Endothelial cell (in vitro differentiated cells): ENCODE measurements around the gene CXCL3. TPM values are rescaled to one million over a fixed set of nuclear protein-coding genes. Genes with fewer than 3 reads are reported as not detected.

ENCODE experiments used
- DNase-seq: peaks from one replicate; pipeline ENCODE4 v3.0.0; 2021; ENCODE audit warnings: low spot score
- H3K27ac Mint-ChIP-seq: one replicate; pipeline ENCODE4 v1.8.0; 2021; ENCODE audit warnings: mixed read lengths, inconsistent platforms; ENCODE audit not compliant: unreplicated experiment
- H3K27me3 Mint-ChIP-seq: one replicate; pipeline ENCODE4 v1.8.0; 2021; ENCODE audit warnings: mild to moderate bottlenecking, moderate library complexity, mixed read lengths, inconsistent platforms; ENCODE audit not compliant: unreplicated experiment
- H3K36me3 Mint-ChIP-seq: one replicate; pipeline ENCODE4 v1.8.0; 2021; ENCODE audit warnings: mild to moderate bottlenecking, low read depth, mixed read lengths, inconsistent platforms; ENCODE audit not compliant: unreplicated experiment
- H3K4me1 Mint-ChIP-seq: one replicate; pipeline ENCODE4 v1.8.0; 2021; ENCODE audit warnings: mild to moderate bottlenecking, mixed read lengths, inconsistent platforms; ENCODE audit not compliant: unreplicated experiment
- H3K4me3 Mint-ChIP-seq: one replicate; pipeline ENCODE4 v1.8.0; 2021; ENCODE audit warnings: mild to moderate bottlenecking, mixed read lengths, inconsistent platforms; ENCODE audit not compliant: unreplicated experiment
- H3K9me3 Mint-ChIP-seq: one replicate; pipeline ENCODE4 v1.8.0; 2021; ENCODE audit warnings: mixed read lengths, inconsistent platforms; ENCODE audit not compliant: unreplicated experiment
- total RNA-seq: library from RNA; stranded (reverse); fragmentation: NEBNext Ultra II Directional; extraction: Animal tissue kit (Norgen Biotek cat#: 25700); gene quantifications from one replicate; pipeline ENCODE4 v1.2.1, GENCODE V29; 2021; ENCODE audit not compliant: unreplicated experiment
- TF ChIP-seq, protein P1 (sequence below): fragments of 200-600 bp; sonication (generic); IDR thresholded peaks from one replicate; pipeline ENCODE4 v1.5.0; 2021; ENCODE audit warnings: antibody characterized with exemption; ENCODE audit not compliant: unreplicated experiment

The CXCL3 gene
- total RNA-seq, 1 donor from 2014 or later = 2.7 TPM

DNA sequence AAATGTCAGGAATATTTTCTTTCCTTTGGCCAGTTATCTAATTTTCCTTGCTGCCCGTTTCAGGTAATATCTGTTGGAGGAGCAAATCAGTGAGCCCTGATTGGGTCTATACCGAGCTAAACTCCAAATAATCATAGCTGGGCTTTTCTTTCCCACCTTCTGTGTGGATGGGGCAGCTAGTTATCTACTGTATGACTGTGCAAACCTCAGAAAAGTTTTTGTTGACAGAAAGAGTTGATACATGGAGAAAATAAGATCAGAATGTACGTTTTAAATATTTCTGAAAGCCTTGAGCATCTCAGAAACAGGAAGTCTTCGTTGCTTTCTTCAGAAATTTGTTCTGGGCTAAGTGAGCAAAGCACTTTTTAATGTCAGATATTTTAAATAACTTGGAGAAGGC lies 33.8 kb downstream of the CXCL3 start:
- DNase-seq = no peak
- H3K4me3 Mint-ChIP-seq = no peak overlapping the region
- no peaks in the 10 kb centered on the region for H3K36me3 Mint-ChIP-seq
- H3K9me3 Mint-ChIP-seq = no peaks in the 10 kb centered on the region
- no peaks in the 10 kb centered on the region for H3K27me3 Mint-ChIP-seq
- TF ChIP-seq, protein P1, sequence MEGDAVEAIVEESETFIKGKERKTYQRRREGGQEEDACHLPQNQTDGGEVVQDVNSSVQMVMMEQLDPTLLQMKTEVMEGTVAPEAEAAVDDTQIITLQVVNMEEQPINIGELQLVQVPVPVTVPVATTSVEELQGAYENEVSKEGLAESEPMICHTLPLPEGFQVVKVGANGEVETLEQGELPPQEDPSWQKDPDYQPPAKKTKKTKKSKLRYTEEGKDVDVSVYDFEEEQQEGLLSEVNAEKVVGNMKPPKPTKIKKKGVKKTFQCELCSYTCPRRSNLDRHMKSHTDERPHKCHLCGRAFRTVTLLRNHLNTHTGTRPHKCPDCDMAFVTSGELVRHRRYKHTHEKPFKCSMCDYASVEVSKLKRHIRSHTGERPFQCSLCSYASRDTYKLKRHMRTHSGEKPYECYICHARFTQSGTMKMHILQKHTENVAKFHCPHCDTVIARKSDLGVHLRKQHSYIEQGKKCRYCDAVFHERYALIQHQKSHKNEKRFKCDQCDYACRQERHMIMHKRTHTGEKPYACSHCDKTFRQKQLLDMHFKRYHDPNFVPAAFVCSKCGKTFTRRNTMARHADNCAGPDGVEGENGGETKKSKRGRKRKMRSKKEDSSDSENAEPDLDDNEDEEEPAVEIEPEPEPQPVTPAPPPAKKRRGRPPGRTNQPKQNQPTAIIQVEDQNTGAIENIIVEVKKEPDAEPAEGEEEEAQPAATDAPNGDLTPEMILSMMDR = no peak
- no peak overlapping the region for H3K27ac Mint-ChIP-seq
- peaks cover 7% of the 10 kb centered on the region for H3K4me1 Mint-ChIP-seq

DNA sequence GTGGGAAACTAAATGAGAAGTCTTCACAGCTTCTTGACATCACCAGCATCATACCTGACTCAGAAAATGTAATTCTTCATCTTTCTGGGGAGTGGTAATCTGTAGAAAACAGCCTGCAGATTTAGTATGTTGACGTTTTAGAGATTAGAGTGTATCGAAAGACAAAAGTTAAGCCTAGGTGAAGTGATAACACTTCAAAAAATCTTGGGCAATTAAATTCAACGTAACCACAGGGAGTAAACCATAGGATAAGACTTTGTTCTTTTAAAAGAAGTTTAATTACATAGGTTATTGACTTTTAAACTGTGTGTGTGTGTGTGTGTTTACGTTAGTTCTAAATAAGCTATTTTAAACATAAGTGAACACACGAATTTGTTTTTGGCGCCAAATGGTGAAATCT lies 38.2 kb downstream of the CXCL3 start:
- Mint-ChIP-seq H3K4me3 (no peak overlapping the region), H3K27ac (no peak overlapping the region), H3K4me1 (peaks cover 15% of the 10 kb centered on the region), H3K27me3 (no peaks in the 10 kb centered on the region), H3K36me3 (no peaks in the 10 kb centered on the region), H3K9me3 (no peaks in the 10 kb centered on the region)
- TF ChIP-seq, protein P1 = no peak
- no peak for DNase-seq

DNA sequence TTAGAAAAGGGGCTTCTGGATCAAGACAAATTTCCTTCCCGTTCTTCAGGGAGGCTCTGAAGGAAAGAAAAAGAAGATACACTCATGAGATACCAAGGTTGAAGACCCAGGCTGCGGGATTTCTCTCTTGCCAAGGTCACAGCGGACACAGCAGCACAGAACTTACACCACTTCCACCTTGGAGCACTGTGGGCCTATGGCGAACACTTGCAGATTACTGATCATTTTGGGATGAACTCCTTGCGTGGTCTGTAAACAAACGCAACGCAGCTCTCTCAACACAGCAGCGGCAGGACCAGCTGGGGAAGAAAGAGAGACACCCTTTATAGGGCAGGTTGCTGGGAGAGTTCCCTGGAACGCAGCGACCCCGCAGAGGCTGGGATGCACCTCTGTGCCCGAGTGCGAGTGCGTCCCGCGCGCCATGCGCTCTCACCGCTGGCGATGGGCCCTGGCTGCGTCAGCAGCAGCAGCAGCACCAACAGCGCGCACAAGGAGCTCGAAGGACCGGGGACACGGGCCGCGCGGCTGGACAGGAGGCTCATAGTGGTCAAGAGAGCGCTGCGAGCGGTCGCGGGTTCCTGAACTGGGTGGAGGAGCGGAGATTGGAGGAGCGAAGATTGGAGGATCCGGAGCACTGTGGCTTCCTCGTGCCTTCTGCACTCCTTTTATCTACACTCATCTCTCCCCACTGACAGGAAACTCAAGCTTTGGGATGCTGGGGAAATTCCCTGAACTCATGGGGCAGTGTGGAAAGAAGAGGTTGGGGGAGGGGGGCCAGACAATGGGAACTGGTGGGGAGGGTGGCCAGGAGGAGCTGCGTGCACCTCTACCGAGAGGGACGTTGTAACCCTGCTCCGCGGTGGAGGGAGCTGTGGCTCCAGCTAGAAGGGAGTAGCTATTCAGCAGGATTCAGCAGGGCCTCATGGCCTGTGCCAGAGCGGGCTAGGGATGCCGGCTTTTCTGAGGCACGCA lies 40.2 kb downstream of the CXCL3 start, which contains the start of gene CXCL5:
CXCL5 (minus strand) TSS at position 638 of the 972 bp plus-strand sequence; CDS start at position 542, 96 bp downstream.
- peak within 1 kb of the TSS; percentile 41 for H3K27ac Mint-ChIP-seq
- no peaks in the 10 kb centered on the region for H3K27me3 Mint-ChIP-seq
- TF ChIP-seq, protein P1 = no peak
- peaks cover 13% of the 10 kb centered on the region for H3K4me1 Mint-ChIP-seq
- DNase-seq = peak; percentile 48
- H3K36me3 Mint-ChIP-seq = no peaks in the 10 kb centered on the region
- H3K4me3 Mint-ChIP-seq = peak within 1 kb of the TSS; percentile 79
- no peaks in the 10 kb centered on the region for H3K9me3 Mint-ChIP-seq

DNA sequence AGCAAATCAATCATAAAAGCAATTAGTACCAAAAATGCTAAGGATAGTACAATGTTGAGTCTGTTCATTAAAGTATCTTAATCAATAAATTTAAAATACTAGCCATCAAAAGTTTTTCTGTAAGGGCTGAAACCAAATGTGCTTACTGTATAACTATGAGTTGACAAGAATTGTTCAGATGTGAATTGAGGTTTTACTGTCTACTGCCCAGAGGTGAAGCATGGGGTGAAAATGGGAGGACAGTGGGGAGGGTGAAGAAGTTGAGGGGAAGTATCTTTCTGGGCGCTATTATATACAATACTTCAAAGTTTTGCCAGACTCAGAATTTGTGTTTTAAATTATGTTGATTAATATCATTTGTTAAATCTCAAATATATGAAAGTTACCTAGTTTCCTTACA lies 46.4 kb downstream of the CXCL3 start:
- Mint-ChIP-seq H3K27me3 (peaks cover 2% of the 10 kb centered on the region), H3K27ac (no peak overlapping the region), H3K4me3 (no peak overlapping the region), H3K9me3 (no peaks in the 10 kb centered on the region), H3K36me3 (no peaks in the 10 kb centered on the region), H3K4me1 (peaks cover 7% of the 10 kb centered on the region)
- DNase-seq = no peak
- TF ChIP-seq, protein P1 = no peak

DNA sequence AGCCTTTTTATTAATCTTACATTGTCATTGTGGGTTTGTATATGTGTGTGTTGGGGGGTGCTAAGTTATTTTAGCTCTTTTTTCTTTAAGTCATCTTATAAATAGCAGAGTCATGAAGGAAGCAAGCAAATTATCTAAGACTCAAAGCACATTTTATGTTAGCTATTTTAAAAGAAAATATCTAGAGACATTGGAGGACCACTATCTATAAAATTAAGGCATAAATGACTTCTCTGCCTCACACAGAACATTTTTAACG lies 46.8 kb downstream of the CXCL3 start:
- peaks cover 7% of the 10 kb centered on the region for H3K4me1 Mint-ChIP-seq
- H3K36me3 Mint-ChIP-seq = no peaks in the 10 kb centered on the region
- no peak for DNase-seq
- H3K27me3 Mint-ChIP-seq = peaks cover 2% of the 10 kb centered on the region
- H3K9me3 Mint-ChIP-seq = no peaks in the 10 kb centered on the region
- no peak overlapping the region for H3K27ac Mint-ChIP-seq
- TF ChIP-seq, protein P1 = no peak
- H3K4me3 Mint-ChIP-seq = no peak overlapping the region
